Glutamatergic neuron (in vitro differentiated cells): ENCODE results near the gene VGLL2. TPM values are rescaled to one million over a fixed set of nuclear protein-coding genes. Genes with fewer than 3 reads are reported as not detected.
A peak's percentile ranks its signal among the peaks of the same experiment; 100 is the strongest.

ENCODE experiments used
- DNase-seq: peaks from one replicate; pipeline ENCODE4 v3.0.0; 2022
- H3K27ac Mint-ChIP-seq: one replicate; pipeline ENCODE4 v1.8.0; 2020; ENCODE audit warnings: mild to moderate bottlenecking, mixed read lengths, inconsistent platforms; ENCODE audit not compliant: unreplicated experiment
- H3K27me3 Mint-ChIP-seq: one replicate; pipeline ENCODE4 v1.8.0; 2020; ENCODE audit warnings: mild to moderate bottlenecking, moderate library complexity, mixed read lengths, inconsistent platforms; ENCODE audit not compliant: unreplicated experiment
- H3K36me3 Mint-ChIP-seq: one replicate; pipeline ENCODE4 v1.8.0; 2020; ENCODE audit warnings: mild to moderate bottlenecking, mixed read lengths, inconsistent platforms; ENCODE audit not compliant: unreplicated experiment
- H3K4me1 Mint-ChIP-seq: one replicate; pipeline ENCODE4 v1.8.0; 2020; ENCODE audit warnings: mild to moderate bottlenecking, low read depth, mixed read lengths, inconsistent platforms; ENCODE audit not compliant: unreplicated experiment
- H3K4me3 Mint-ChIP-seq: one replicate; pipeline ENCODE4 v1.8.0; 2020; ENCODE audit warnings: mild to moderate bottlenecking, mixed read lengths, inconsistent platforms; ENCODE audit not compliant: unreplicated experiment
- H3K9me3 Mint-ChIP-seq: one replicate; pipeline ENCODE4 v1.8.0; 2020; ENCODE audit warnings: mild to moderate bottlenecking, moderate library complexity, mixed read lengths, inconsistent platforms; ENCODE audit not compliant: unreplicated experiment
- CTCF ChIP-seq: fragments of 200-600 bp; sonication (generic); IDR thresholded peaks from one replicate; pipeline ENCODE4 v1.5.0; 2021; ENCODE audit not compliant: partially characterized antibody, unreplicated experiment
- long read RNA-seq: library from polyadenylated mRNA; unstranded; transcript quantifications from one replicate; pipeline ENCODE4 v2.0.0, GENCODE V29; 2020; ENCODE audit not compliant: unreplicated experiment
- total RNA-seq: library from RNA; stranded (reverse); fragmentation: NEBNext Ultra II Directional; extraction: Animal tissue kit (Norgen Biotek cat#: 25700); gene quantifications from one replicate; pipeline ENCODE4 v1.2.1, GENCODE V29; 2021; ENCODE audit not compliant: unreplicated experiment

Gene VGLL2
- not detected for total RNA-seq
- long read RNA-seq, result 0 reads

GRCh38 chr6:117265410-117266256 is at the start of gene VGLL2:
VGLL2 (plus strand) TSS chr6:117265558; CDS start chr6:117265764, 206 bp downstream.
- peaks cover 37% of the 10 kb centered on the region for H3K27me3 Mint-ChIP-seq
- H3K4me1 Mint-ChIP-seq, result peaks cover 3% of the 10 kb centered on the region
- H3K9me3 Mint-ChIP-seq, result peaks cover 18% of the 10 kb centered on the region
- peak within 1 kb of the TSS; percentile 88 for H3K4me3 Mint-ChIP-seq
- TF ChIP-seq CTCF, result no peak
- H3K27ac Mint-ChIP-seq, result no peak within 1 kb of the TSS
- DNase-seq, result peak; percentile 77
- H3K36me3 Mint-ChIP-seq, result no peaks in the 10 kb centered on the region

GRCh38 chr6:117222861-117223260 is 42.5 kb upstream of the VGLL2 start:
- Mint-ChIP-seq H3K36me3 (no peaks in the 10 kb centered on the region), H3K4me1 (no peaks in the 10 kb centered on the region), H3K9me3 (no peaks in the 10 kb centered on the region), H3K27me3 (no peaks in the 10 kb centered on the region), H3K4me3 (no peak overlapping the region), H3K27ac (no peak overlapping the region)
- no peak for TF ChIP-seq CTCF
- no peak for DNase-seq

GRCh38 chr6:117226778-117227177 is 38.6 kb upstream of the VGLL2 start:
- no peak overlapping the region for H3K4me3 Mint-ChIP-seq
- no peaks in the 10 kb centered on the region for H3K36me3 Mint-ChIP-seq
- no peak for DNase-seq
- H3K4me1 Mint-ChIP-seq, result no peaks in the 10 kb centered on the region
- no peak overlapping the region for H3K27ac Mint-ChIP-seq
- H3K27me3 Mint-ChIP-seq, result no peaks in the 10 kb centered on the region
- TF ChIP-seq CTCF, result no peak
- no peaks in the 10 kb centered on the region for H3K9me3 Mint-ChIP-seq

GRCh38 chr6:117227245-117227962 is 38.0 kb upstream of the VGLL2 start:
- no peak for DNase-seq
- H3K9me3 Mint-ChIP-seq, result no peaks in the 10 kb centered on the region
- H3K36me3 Mint-ChIP-seq, result no peaks in the 10 kb centered on the region
- no peak overlapping the region for H3K27ac Mint-ChIP-seq
- no peak for TF ChIP-seq CTCF
- H3K4me1 Mint-ChIP-seq, result no peaks in the 10 kb centered on the region
- H3K4me3 Mint-ChIP-seq, result no peak overlapping the region
- H3K27me3 Mint-ChIP-seq, result no peaks in the 10 kb centered on the region

GRCh38 chr6:117228202-117228601 is 37.2 kb upstream of the VGLL2 start:
- H3K27me3 Mint-ChIP-seq, result no peaks in the 10 kb centered on the region
- H3K9me3 Mint-ChIP-seq, result no peaks in the 10 kb centered on the region
- H3K4me3 Mint-ChIP-seq, result no peak overlapping the region
- no peaks in the 10 kb centered on the region for H3K36me3 Mint-ChIP-seq
- no peak for TF ChIP-seq CTCF
- peaks cover 5% of the 10 kb centered on the region for H3K4me1 Mint-ChIP-seq
- no peak for DNase-seq
- no peak overlapping the region for H3K27ac Mint-ChIP-seq
